ENCODE data around the gene ZC3H10. TPM values are rescaled to one million over a fixed set of nuclear protein-coding genes. Genes with fewer than 3 reads are reported as not detected.

ZC3H10 gene
- total RNA-seq, 4 donors from 2014 or later, result 2.1 to 5.6 (median 3.4) TPM

DNA sequence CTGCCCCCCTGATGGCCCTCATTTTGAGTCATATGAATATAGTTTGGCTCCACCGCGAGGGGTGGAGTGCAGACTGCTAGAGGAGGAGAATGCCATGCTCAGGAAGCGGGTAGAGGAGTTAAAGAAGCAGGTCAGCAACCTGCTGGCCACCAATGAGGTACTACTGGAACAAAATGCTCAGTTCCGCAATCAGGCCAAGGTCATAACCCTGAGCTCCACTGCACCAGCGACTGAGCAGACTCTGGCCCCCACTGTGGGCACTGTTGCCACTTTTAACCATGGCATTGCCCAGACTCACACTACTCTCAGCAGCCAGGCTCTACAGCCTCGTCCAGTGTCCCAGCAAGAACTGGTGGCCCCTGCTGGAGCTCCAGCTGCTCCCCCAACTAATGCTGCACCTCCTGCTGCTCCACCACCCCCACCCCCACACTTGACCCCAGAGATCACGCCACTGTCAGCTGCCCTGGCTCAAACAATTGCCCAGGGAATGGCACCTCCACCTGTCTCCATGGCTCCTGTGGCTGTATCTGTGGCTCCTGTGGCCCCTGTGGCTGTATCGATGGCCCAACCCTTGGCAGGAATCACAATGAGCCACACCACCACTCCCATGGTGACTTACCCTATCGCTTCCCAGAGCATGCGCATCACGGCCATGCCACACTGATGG is 3.3 kb downstream of the ZC3H10 start:
- Histone ChIP-seq H3K36me3 (peaks cover 13% of the 10 kb centered on the region), H3K27me3 (no peaks in the 10 kb centered on the region), H3K4me1 (peaks cover 38% of the 10 kb centered on the region), H3K27ac (no peak overlapping the region), H3K9me3 (no peaks in the 10 kb centered on the region), H3K4me3 (no peak overlapping the region)
- 92% methylated on average over 7 of the region's 11 CpGs for WGBS
- no peak for DNase-seq (ENCODE audit: low spot score in 2 of 2)
- no peak for TF ChIP-seq POLR2A (IDR thresholded peaks at IDR 0.05)
- no peak for TF ChIP-seq CTCF (IDR thresholded peaks at IDR 0.05)
- no peak for TF ChIP-seq EP300 (IDR thresholded peaks at IDR 0.05)
- no peak for TF ChIP-seq POLR2AphosphoS5 (IDR thresholded peaks at IDR 0.05)

- H3K9me3 ChIP-seq, result no peaks in the 10 kb centered on the region
- peaks cover 50% of the 10 kb centered on the region for H3K4me1 ChIP-seq
- H3K4me3 ChIP-seq, result no peak overlapping the region
- no peak overlapping the region for H3K27ac ChIP-seq
- H3K27me3 ChIP-seq, result no peaks in the 10 kb centered on the region
- WGBS, result 80% methylated on average over 2 of the region's 2 CpGs
- TF ChIP-seq EP300 (IDR thresholded peaks at IDR 0.05), result no peak
- peaks cover 13% of the 10 kb centered on the region for H3K36me3 ChIP-seq
- no peak for DNase-seq (ENCODE audit: low spot score in 2 of 2)
Measured at GRCh38 chr12:56122637-56123036, 4.6 kb downstream of the ZC3H10 start.

DNA sequence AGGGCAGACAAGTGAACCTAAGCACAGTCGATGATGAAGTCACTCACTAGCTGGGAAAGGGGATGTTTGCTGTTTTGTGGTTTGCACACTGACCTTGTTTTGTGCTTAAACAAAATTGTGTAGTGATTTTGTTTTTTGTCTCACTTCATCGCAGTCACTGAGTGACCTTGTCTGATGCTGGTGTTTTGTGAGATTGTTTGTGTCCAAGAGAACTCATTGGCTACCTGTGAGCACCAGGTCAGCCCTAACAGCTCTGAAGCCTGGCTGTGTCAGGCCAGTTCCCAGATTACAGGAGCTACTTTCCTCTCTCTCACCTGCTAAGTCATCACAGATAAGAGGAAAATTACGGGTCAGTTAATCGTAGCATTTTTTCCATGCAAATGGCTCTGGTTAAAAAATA is 6.1 kb downstream of the ZC3H10 start:
- TF ChIP-seq CTCF (IDR thresholded peaks at IDR 0.05) (no peak), POLR2AphosphoS5 (IDR thresholded peaks at IDR 0.05) (no peak), EP300 (IDR thresholded peaks at IDR 0.05) (no peak), POLR2A (IDR thresholded peaks at IDR 0.05) (no peak)
- H3K9me3 ChIP-seq, result no peaks in the 10 kb centered on the region
- 86% methylated on average over 4 of the region's 4 CpGs for WGBS
- H3K4me3 ChIP-seq, result no peak overlapping the region
- peaks cover 13% of the 10 kb centered on the region for H3K36me3 ChIP-seq
- H3K27me3 ChIP-seq, result no peaks in the 10 kb centered on the region
- no peak for DNase-seq (ENCODE audit: low spot score in 2 of 2)
- H3K27ac ChIP-seq, result no peak overlapping the region
- peaks cover 41% of the 10 kb centered on the region for H3K4me1 ChIP-seq

- 40% methylated on average over 3 of the region's 3 CpGs for WGBS
- Histone ChIP-seq H3K27ac (peak overlapping the region; percentile 78), H3K4me1 (peaks cover 35% of the 10 kb centered on the region), H3K36me3 (peaks cover 16% of the 10 kb centered on the region), H3K9me3 (no peaks in the 10 kb centered on the region), H3K4me3 (peak overlapping the region; percentile 83), H3K27me3 (no peaks in the 10 kb centered on the region)
- no peak for TF ChIP-seq POLR2A (IDR thresholded peaks at IDR 0.05)
- no peak for DNase-seq (ENCODE audit: low spot score in 2 of 2)
Measured at GRCh38 chr12:56126732-56127239, 8.7 kb downstream of the ZC3H10 start.

GRCh38 chr12:56127485-56127887 is 9.4 kb downstream of the ZC3H10 start:
- H3K36me3 ChIP-seq, result peaks cover 22% of the 10 kb centered on the region
- H3K27me3 ChIP-seq, result no peaks in the 10 kb centered on the region
- H3K4me1 ChIP-seq, result peaks cover 35% of the 10 kb centered on the region
- peak overlapping the region; percentile 83 for H3K4me3 ChIP-seq
- DNase-seq (ENCODE audit: low spot score in 2 of 2), result no peak
- WGBS, result 2% methylated on average over 8 of the region's 8 CpGs
- no peaks in the 10 kb centered on the region for H3K9me3 ChIP-seq
- H3K27ac ChIP-seq, result peak overlapping the region; percentile 78
- TF ChIP-seq CTCF (IDR thresholded peaks at IDR 0.05), result no peak
- TF ChIP-seq EP300 (IDR thresholded peaks at IDR 0.05), result no peak
- TF ChIP-seq POLR2A (IDR thresholded peaks at IDR 0.05), result no peak
- no peak for TF ChIP-seq POLR2AphosphoS5 (IDR thresholded peaks at IDR 0.05)

DNA sequence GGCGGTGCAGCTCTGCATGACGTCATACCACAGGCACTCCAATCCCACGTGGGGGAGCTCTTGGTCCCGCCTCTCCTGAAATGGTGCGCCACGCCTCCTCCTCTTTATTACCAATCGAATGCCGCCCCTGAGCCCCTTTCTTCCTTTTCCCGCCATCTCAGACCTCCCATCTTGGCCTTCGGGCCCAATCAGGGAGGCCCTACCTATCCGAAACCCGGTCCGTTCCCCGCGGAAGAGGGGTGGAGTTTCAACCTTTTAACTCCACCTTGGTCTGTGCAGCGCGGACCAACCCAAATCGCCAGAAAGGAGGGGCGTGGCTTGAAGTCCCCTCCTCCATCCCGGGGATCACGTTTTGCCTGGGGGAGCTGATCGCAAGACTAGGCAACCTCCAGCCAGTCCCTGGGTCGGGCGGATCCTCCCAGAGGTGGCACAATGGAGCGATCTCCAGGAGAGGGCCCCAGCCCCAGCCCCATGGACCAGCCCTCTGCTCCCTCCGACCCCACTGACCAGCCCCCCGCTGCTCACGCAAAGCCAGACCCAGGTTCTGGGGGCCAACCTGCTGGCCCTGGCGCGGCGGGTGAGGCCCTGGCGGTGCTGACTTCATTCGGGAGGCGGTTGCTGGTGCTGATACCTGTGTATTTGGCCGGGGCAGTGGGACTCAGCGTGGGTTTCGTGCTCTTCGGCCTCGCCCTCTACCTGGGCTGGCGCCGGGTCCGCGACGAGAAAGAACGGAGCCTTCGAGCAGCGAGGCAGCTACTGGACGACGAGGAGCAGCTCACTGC is 10.0 kb downstream of the ZC3H10 start, which contains the start of gene ESYT1:
ESYT1 (plus strand) TSS at position 380 of the 782 bp plus-strand sequence; CDS start at position 433, 53 bp downstream.
- H3K4me1 ChIP-seq, result peaks cover 35% of the 10 kb centered on the region
- peak within 1 kb of the TSS; percentile 83 for H3K4me3 ChIP-seq
- no peak for TF ChIP-seq EP300 (IDR thresholded peaks at IDR 0.05)
- TF ChIP-seq CTCF (IDR thresholded peaks at IDR 0.05), result no peak
- TF ChIP-seq POLR2A (IDR thresholded peaks at IDR 0.05), result peak; percentile 56 to 84
- TF ChIP-seq POLR2AphosphoS5 (IDR thresholded peaks at IDR 0.05), result peak in 2 of 3 donors; percentile 43 to 69
- DNase-seq (ENCODE audit: low spot score in 2 of 2), result peak; percentile 99 to 100
- no peaks in the 10 kb centered on the region for H3K27me3 ChIP-seq
- peaks cover 28% of the 10 kb centered on the region for H3K36me3 ChIP-seq
- under 1% methylated on average over 34 of the region's 49 CpGs for WGBS
- no peaks in the 10 kb centered on the region for H3K9me3 ChIP-seq
- H3K27ac ChIP-seq, result peak within 1 kb of the TSS; percentile 85

Measured in suprapubic skin (tissue), 4 donors.